Measurements from ENCODE around the gene SEC23B.

DNA sequence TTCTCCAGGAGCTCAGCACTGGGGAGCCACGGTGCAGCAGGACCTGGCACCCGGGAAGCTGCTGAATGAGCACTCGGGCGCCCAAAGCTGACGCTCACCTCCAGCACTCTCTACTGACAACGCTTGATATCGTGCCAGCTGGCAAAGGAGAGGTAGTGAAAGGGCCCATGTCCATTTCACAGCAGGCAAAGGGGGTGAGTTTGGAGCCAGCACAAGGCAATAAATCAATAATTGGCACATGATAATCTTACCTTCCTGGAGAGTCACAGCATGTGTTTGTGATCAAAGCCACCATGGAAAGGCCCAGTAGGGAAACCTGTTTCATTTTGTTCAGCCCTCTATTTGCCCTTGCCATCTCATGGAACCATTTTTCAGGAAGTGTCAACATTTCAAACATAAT lies 36.2 kb downstream of the SEC23B start:
- TF ChIP-seq MAX (IDR thresholded peaks at IDR 0.05), result no peak
- TF ChIP-seq CTCF (IDR thresholded peaks at IDR 0.05 in 2 of 3, conservative IDR thresholded peaks at IDR 0.05 in 1 of 3; ENCODE audit: borderline replicate concordance in 1 of 3, insufficient read depth in 1 of 3, low read depth in 2 of 3, low read length in 2 of 3), result no peak
- TF ChIP-seq ZFX (IDR thresholded peaks at IDR 0.05), result no peak
- TF ChIP-seq JUND (IDR thresholded peaks at IDR 0.05), result no peak
- TF ChIP-seq POLR2A (IDR thresholded peaks at IDR 0.05; ENCODE audit: borderline replicate concordance, extremely low read depth, insufficient read depth, insufficient read length), result no peak
- TF ChIP-seq EZH2 (IDR thresholded peaks at IDR 0.05), result no peak
- TF ChIP-seq SP1 (IDR thresholded peaks at IDR 0.05; ENCODE audit: low read depth), result no peak
- no peak for TF ChIP-seq SRF (IDR thresholded peaks at IDR 0.05; ENCODE audit: low read depth)
- no peak for TF ChIP-seq CEBPB (IDR thresholded peaks at IDR 0.05; ENCODE audit: low read depth)
- no peak for TF ChIP-seq EGR1 (IDR thresholded peaks at IDR 0.05; ENCODE audit: low read depth)
- TF ChIP-seq RAD21 (IDR thresholded peaks at IDR 0.05; ENCODE audit: low read depth), result no peak
